Gastroesophageal sphincter (tissue), 3 donors: ENCODE measurements around the gene TTC21A.

Experiments used
- POLR2A ChIP-seq, 2 donors: fragments of 450-650 bp; IDR thresholded peaks; one replicate each; pipeline ENCODE4 v1.6.1; 2017; ENCODE audit warnings: antibody characterized with exemption in 2 of 2, mild to moderate bottlenecking in 2 of 2, moderate library complexity in 1 of 2
- TF ChIP-seq, protein P1 (sequence below), 4 experiments: fragments of 200-600 bp in 2 of 4; fragments of 450-650 bp in 2 of 4; sonication (generic) in 1 of 4; IDR thresholded peaks; one replicate each; pipeline ENCODE4 v1.5.1; 2017 to 2019; ENCODE audit warnings: antibody characterized with exemption in 4 of 4, mild to moderate bottlenecking in 2 of 4, moderate library complexity in 2 of 4

DNA sequence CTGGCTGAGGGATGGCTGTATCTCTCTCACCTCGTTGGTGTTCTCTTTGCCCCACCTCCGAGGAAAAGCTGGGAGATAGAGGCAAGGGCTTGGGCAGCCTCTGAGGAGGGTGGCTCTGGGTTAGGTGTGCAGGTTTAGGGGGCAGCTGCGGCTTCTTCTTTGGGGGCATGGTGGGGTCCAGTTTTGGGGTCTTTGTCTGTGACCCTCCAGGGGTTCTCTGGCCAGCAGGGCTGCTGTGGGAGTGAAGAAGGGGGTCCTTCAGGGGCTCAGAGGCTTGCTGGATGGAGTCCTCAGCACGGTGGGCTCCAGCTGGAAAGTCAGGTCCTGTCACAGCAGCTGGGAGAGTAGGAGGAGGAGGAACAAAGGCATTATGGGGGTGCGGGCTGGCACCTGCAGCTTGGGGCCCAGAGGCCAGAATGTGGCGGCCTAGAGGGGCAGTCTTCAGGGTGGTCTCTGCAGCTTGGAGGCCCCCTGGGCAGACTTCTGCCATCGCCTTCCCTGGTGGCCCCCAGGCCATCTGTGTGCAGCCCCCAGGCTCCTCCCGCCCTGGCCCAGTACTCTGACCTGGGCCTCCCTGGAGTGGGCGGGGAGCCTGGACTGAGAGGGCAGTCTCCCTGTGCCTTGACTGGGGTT, 78.0 kb downstream of the TTC21A start:
- no peak for TF ChIP-seq POLR2A (IDR thresholded peaks at IDR 0.05)
- TF ChIP-seq, protein P1, sequence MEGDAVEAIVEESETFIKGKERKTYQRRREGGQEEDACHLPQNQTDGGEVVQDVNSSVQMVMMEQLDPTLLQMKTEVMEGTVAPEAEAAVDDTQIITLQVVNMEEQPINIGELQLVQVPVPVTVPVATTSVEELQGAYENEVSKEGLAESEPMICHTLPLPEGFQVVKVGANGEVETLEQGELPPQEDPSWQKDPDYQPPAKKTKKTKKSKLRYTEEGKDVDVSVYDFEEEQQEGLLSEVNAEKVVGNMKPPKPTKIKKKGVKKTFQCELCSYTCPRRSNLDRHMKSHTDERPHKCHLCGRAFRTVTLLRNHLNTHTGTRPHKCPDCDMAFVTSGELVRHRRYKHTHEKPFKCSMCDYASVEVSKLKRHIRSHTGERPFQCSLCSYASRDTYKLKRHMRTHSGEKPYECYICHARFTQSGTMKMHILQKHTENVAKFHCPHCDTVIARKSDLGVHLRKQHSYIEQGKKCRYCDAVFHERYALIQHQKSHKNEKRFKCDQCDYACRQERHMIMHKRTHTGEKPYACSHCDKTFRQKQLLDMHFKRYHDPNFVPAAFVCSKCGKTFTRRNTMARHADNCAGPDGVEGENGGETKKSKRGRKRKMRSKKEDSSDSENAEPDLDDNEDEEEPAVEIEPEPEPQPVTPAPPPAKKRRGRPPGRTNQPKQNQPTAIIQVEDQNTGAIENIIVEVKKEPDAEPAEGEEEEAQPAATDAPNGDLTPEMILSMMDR (IDR thresholded peaks at IDR 0.05): no peak
